Kidney (tissue), 14 donors: Measurements from ENCODE around the gene MGA. TPM values are rescaled to one million over a fixed set of nuclear protein-coding genes. Genes with fewer than 3 reads are reported as not detected.
A peak's percentile ranks its signal among the peaks of the same experiment; 100 is the strongest.

Source experiments
- DNase-seq, 5 donors: peaks; one replicate each; pipeline ENCODE4 v3.0.0-alpha.2; 2013 to 2020
- FAIRE-seq: peaks from 2 replicates; lab custom pipeline; 2012; peaks lifted over from hg19 to GRCh38; lab: Jason Lieb, UNC
- H3K27ac ChIP-seq, 2 donors: one replicate each; pipeline ENCODE4 v1.7.0; 2013; ENCODE audit warnings: low read depth in 2 of 2, low read length in 2 of 2, inconsistent platforms in 1 of 2
- H3K27me3 ChIP-seq: one replicate; pipeline ENCODE4 v1.7.1; 2013; ENCODE audit warnings: low read length, inconsistent platforms; ENCODE audit not compliant: control insufficient read depth, insufficient read depth
- H3K36me3 ChIP-seq, 3 donors: one replicate each; pipeline versions ENCODE4 v1.7.0 to v1.7.1; 2013; ENCODE audit warnings: low read length in 3 of 3, control low read depth in 1 of 3, inconsistent platforms in 1 of 3; ENCODE audit not compliant: insufficient read depth in 3 of 3, control insufficient read depth in 2 of 3
- H3K4me1 ChIP-seq, 3 donors: one replicate each; pipeline versions ENCODE4 v1.7.0 to v1.7.1; 2013; ENCODE audit warnings: low read length in 3 of 3, inconsistent platforms in 1 of 3, low read depth in 1 of 3; ENCODE audit not compliant: control insufficient read depth in 2 of 3, insufficient read depth in 2 of 3
- H3K4me3 ChIP-seq, 3 donors: one replicate each; pipeline versions ENCODE4 v1.7.0 to v1.8.1; 2013; ENCODE audit warnings: low read length in 3 of 3, control low read depth in 1 of 3, inconsistent platforms in 1 of 3
- H3K9ac ChIP-seq, 3 donors: one replicate each; pipeline versions ENCODE4 v1.7.0 to v1.7.1; 2013; ENCODE audit warnings: low read length in 3 of 3, control low read depth in 1 of 3, inconsistent platforms in 1 of 3
- H3K9me3 ChIP-seq, 3 donors: one replicate each; pipeline versions ENCODE4 v1.7.0 to v1.7.1; 2013; ENCODE audit warnings: low read length in 3 of 3, control low read depth in 1 of 3, inconsistent platforms in 1 of 3; ENCODE audit not compliant: control insufficient read depth in 2 of 3, insufficient read depth in 1 of 3
- intact Hi-C: fragments of 100-400 bp; cut with DNase I; formaldehyde crosslinking; loops from one replicate; pipeline ENCODE4 v1.11.1; 2022
- polyA plus RNA-seq: library from polyadenylated mRNA; stranded (reverse); fragments of 350-450 nt; fragmentation: Illumina TruSeq; extraction: RNeasy Lipid Tissue Mini Kit (QIAGEN cat#74804); gene quantifications from one replicate; pipeline ENCODE4 v1.2.3, GENCODE V29; 2014; ENCODE audit warnings: low read depth, low replicate concordance; ENCODE audit not compliant: insufficient read depth
- total RNA-seq: library from RNA; stranded (reverse); fragmentation: NEBNext Ultra II Directional; extraction: Animal tissue kit (Norgen Biotek cat#: 25700); gene quantifications from one replicate; pipeline ENCODE4 v1.2.1, GENCODE V29; 2021
- TF ChIP-seq, protein P1 (sequence below): IDR thresholded peaks from 3 replicates; pipeline ENCODE4 v1.5.1; 2012; ENCODE audit warnings: mild to moderate bottlenecking, moderate library complexity, borderline replicate concordance; ENCODE audit not compliant: insufficient read depth; ENCODE audit errors: extremely low read depth
- donor health status: control.
- donor health status: control.
- donor health status: control.
- donor health status: control.
- donor health status: control.
- donor health status: DM: yes; HTN: yes; CAD: no.
- donor health status: Normal renal cell carcinoma (clear cell type).

The MGA gene
- total and polyA plus RNA-seq, 2 donors from 2014 or later: 1.9 to 40.1 TPM

DNA sequence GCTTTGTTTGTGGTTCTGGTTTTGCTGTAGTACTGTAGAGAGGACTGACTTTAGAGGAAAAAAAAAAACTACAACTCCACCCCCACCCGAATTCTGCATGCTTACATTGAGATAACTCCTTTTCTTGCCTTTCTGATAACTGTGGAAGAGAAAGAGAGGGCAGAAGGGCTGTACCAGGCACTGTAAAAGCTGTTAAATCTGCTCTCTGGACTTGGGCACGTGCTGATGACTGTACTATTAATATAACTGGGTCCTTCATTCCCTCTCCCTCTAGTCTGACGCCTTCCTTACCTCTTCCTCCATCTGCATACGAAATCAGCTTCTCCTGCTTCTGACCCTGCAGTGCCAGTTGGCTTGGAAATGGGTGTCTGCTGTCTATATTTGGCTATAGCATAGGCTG lies 129.0 kb downstream of the MGA start:
- Histone ChIP-seq H3K4me1 (peaks cover 0 to 19% (median 18%) of the 10 kb centered on the region in 3 donors), H3K27ac (no peak overlapping the region), H3K4me3 (no peak overlapping the region), H3K9me3 (no peaks in the 10 kb centered on the region), H3K9ac (no peak overlapping the region), H3K36me3 (no peaks in the 10 kb centered on the region), H3K27me3 (no peaks in the 10 kb centered on the region)
- FAIRE-seq (no peak), DNase-seq (no peak)
- intact Hi-C loops: no loop called here
- TF ChIP-seq, protein P1, sequence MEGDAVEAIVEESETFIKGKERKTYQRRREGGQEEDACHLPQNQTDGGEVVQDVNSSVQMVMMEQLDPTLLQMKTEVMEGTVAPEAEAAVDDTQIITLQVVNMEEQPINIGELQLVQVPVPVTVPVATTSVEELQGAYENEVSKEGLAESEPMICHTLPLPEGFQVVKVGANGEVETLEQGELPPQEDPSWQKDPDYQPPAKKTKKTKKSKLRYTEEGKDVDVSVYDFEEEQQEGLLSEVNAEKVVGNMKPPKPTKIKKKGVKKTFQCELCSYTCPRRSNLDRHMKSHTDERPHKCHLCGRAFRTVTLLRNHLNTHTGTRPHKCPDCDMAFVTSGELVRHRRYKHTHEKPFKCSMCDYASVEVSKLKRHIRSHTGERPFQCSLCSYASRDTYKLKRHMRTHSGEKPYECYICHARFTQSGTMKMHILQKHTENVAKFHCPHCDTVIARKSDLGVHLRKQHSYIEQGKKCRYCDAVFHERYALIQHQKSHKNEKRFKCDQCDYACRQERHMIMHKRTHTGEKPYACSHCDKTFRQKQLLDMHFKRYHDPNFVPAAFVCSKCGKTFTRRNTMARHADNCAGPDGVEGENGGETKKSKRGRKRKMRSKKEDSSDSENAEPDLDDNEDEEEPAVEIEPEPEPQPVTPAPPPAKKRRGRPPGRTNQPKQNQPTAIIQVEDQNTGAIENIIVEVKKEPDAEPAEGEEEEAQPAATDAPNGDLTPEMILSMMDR: no peak

- no peak overlapping the region for H3K9ac ChIP-seq
- H3K4me3 ChIP-seq: no peak overlapping the region
- DNase-seq: no peak
- no peak overlapping the region for H3K27ac ChIP-seq
- H3K36me3 ChIP-seq: no peaks in the 10 kb centered on the region
- H3K27me3 ChIP-seq: no peaks in the 10 kb centered on the region
- intact Hi-C loops: no loop called here
- peaks cover 0 to 19% (median 18%) of the 10 kb centered on the region in 3 donors for H3K4me1 ChIP-seq
- TF ChIP-seq, protein P1: no peak
- H3K9me3 ChIP-seq: no peaks in the 10 kb centered on the region
- FAIRE-seq: no peak
Measured at GRCh38 chr15:41789662-41790061, 129.5 kb downstream of the MGA start.

- FAIRE-seq: no peak
- Histone ChIP-seq H3K9me3 (no peaks in the 10 kb centered on the region), H3K4me1 (peaks cover 0 to 19% (median 18%) of the 10 kb centered on the region in 3 donors), H3K27ac (peak overlapping the region in 1 of 2 donors; percentile 34), H3K36me3 (no peaks in the 10 kb centered on the region), H3K27me3 (no peaks in the 10 kb centered on the region), H3K9ac (no peak overlapping the region), H3K4me3 (no peak overlapping the region)
- DNase-seq: no peak
- intact Hi-C loops: no loop called here
- TF ChIP-seq, protein P1: no peak
Measured at GRCh38 chr15:41790169-41790568, 130.0 kb downstream of the MGA start.
